Measurements from ENCODE around the gene TNFRSF18.

GRCh38 chr1:1215881-1216605, 9.7 kb upstream of the TNFRSF18 start:
- no peak for TF ChIP-seq TAF1 (IDR thresholded peaks at IDR 0.05; ENCODE audit: low read depth, low read length)
- TF ChIP-seq POLR2A (IDR thresholded peaks at IDR 0.05; ENCODE audit: low read depth, low read length) = no peak

Data from GM12891 (cell line).